Suprapubic skin (tissue), 4 donors: ENCODE data around the gene ERCC6L.

ENCODE experiments used
- EP300 ChIP-seq: sonication (generic); formaldehyde crosslinking; IDR thresholded peaks from one replicate; pipeline ENCODE4 v1.6.1; 2017; ENCODE audit warnings: antibody characterized with exemption
- POLR2A ChIP-seq, 2 donors: fragments of 450-650 bp; IDR thresholded peaks; one replicate each; pipeline ENCODE4 v1.6.1; 2017; ENCODE audit warnings: antibody characterized with exemption in 2 of 2, mild to moderate bottlenecking in 2 of 2, moderate library complexity in 2 of 2
- POLR2AphosphoS5 ChIP-seq, 3 donors: sonication (generic); formaldehyde crosslinking; IDR thresholded peaks; one replicate each; pipeline ENCODE4 v1.6.1; 2017; ENCODE audit warnings: antibody characterized with exemption in 3 of 3
- TF ChIP-seq, protein P1 (sequence below), 2 donors: fragments of 200-600 bp in 1 of 2; fragments of 450-650 bp in 1 of 2; sonication (generic) in 1 of 2; IDR thresholded peaks; one replicate each; pipeline ENCODE4 v1.5.1; 2016 to 2019; ENCODE audit warnings: antibody characterized with exemption in 2 of 2, mild to moderate bottlenecking in 1 of 2, moderate library complexity in 1 of 2

DNA sequence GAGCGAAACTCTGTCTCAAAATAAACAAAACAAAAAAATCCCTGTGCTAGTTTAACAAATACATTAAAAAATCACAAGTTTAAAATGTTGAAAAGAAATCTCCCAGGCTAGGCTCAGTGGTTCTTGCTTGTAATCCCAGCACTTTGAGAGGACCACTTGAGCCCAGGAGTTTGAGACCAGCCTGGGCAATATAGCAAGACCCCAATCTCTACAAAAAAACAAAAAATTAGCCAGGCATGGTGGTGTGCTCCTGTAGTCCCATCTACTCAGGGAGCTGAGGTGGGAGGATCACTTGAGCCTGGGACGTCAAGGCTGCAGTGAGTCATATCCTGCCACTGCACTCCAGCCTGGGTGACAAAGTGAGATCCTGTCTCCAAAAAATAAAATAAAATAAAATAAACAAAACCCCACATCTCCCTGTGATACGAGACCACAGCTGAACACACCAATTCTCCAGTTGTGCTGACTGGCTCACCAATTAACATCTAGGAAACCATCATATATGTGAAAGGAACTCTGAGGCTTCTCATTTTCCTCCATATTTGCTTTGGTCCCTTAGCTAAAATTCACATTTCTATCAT, 30.9 kb upstream of the ERCC6L start:
- TF ChIP-seq, protein P1, sequence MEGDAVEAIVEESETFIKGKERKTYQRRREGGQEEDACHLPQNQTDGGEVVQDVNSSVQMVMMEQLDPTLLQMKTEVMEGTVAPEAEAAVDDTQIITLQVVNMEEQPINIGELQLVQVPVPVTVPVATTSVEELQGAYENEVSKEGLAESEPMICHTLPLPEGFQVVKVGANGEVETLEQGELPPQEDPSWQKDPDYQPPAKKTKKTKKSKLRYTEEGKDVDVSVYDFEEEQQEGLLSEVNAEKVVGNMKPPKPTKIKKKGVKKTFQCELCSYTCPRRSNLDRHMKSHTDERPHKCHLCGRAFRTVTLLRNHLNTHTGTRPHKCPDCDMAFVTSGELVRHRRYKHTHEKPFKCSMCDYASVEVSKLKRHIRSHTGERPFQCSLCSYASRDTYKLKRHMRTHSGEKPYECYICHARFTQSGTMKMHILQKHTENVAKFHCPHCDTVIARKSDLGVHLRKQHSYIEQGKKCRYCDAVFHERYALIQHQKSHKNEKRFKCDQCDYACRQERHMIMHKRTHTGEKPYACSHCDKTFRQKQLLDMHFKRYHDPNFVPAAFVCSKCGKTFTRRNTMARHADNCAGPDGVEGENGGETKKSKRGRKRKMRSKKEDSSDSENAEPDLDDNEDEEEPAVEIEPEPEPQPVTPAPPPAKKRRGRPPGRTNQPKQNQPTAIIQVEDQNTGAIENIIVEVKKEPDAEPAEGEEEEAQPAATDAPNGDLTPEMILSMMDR (IDR thresholded peaks at IDR 0.05): no peak
- no peak for TF ChIP-seq POLR2A (IDR thresholded peaks at IDR 0.05)
- no peak for TF ChIP-seq EP300
- TF ChIP-seq POLR2AphosphoS5 (IDR thresholded peaks at IDR 0.05): no peak
